ENCODE results near the gene MRPL17. TPM values are rescaled to one million over a fixed set of nuclear protein-coding genes. Genes with fewer than 3 reads are reported as not detected.

MRPL17 gene
- total and polyA plus RNA-seq, 9 of the 15 experiments (the other 6 are each of a cell fraction or from before 2014, with no cell fraction given) = 33.9 to 81.6 (median 43.9) TPM

- TF ChIP-seq ZNF395 (CRISPR knock-in tag; IDR thresholded peaks at IDR 0.05) (peak; percentile 48; the same call in 1 of the 2 replicates), ZNF449 (CRISPR knock-in tag; IDR thresholded peaks at IDR 0.05) (no peak), TAF9B (IDR thresholded peaks at IDR 0.05; ENCODE audit: partially characterized antibody) (peak; percentile 77), KLF1 (tag; IDR thresholded peaks at IDR 0.05) (0 out of 2 replicates have a peak, but pooled peaks have one; percentile 33), ZBTB17 (CRISPR knock-in tag; IDR thresholded peaks at IDR 0.05) (no peak), SMARCA4 (IDR thresholded peaks at IDR 0.05) (peak; percentile 69), POLR2H (tag; IDR thresholded peaks at IDR 0.05; ENCODE audit: low read depth) (0 out of 2 replicates have a peak, but pooled peaks have one; percentile 17), ATF3 (IDR thresholded peaks at IDR 0.05) (peak; percentile 55; the same call in 1 of the 2 replicates), ATF3 (CRISPR knock-in tag; conservative IDR thresholded peaks at IDR 0.05) (no peak), ZNF3 (CRISPR knock-in tag; IDR thresholded peaks at IDR 0.05) (no peak), U2AF2 (optimal IDR thresholded peaks at IDR 0.05; ENCODE audit: low read depth, low read length) (no peak), DACH1 (IDR thresholded peaks at IDR 0.05; ENCODE audit: partially characterized antibody) (peak; percentile 94), ZNF354B (CRISPR knock-in tag; IDR thresholded peaks at IDR 0.05) (no peak), CREM (IDR thresholded peaks at IDR 0.05; ENCODE audit: low read depth) (peak; percentile 32; the same call in 1 of the 2 replicates), CBFA2T3 (IDR thresholded peaks at IDR 0.05) (peak; percentile 72), PKNOX1 (IDR thresholded peaks at IDR 0.05) (peak; percentile 62; the same call in 1 of the 2 replicates), YY1 (IDR thresholded peaks at IDR 0.05; ENCODE audit: borderline replicate concordance in 1 of 3, control insufficient read depth in 1 of 3, extremely low read depth in 1 of 3, insufficient read depth in 3 of 3, insufficient read length in 1 of 3, insufficient replicate concordance in 2 of 3, low read depth in 1 of 3, low read length in 2 of 3) (no peak), SRSF3 (IDR thresholded peaks at IDR 0.05; ENCODE audit: insufficient read depth, low read length) (no peak), NR2C1 (IDR thresholded peaks at IDR 0.05) (no peak), NR2C1 (tag; IDR thresholded peaks at IDR 0.05) (peak; percentile 46; the same call in 1 of the 2 replicates), ZNF217 (CRISPR knock-in tag; IDR thresholded peaks at IDR 0.05) (no peak)
Observed at GRCh38 chr11:6693342-6694228, 10.4 kb upstream of the MRPL17 start (continued).

Measured in K562 (cell line).